ENCODE measurements around the gene STK17A.
"Not testable (repeated sequence)": the region's sequence is repeated elsewhere in the genome, so short reads cannot be mapped to it uniquely, and the experiment has no call there.

Gene STK17A

DNA sequence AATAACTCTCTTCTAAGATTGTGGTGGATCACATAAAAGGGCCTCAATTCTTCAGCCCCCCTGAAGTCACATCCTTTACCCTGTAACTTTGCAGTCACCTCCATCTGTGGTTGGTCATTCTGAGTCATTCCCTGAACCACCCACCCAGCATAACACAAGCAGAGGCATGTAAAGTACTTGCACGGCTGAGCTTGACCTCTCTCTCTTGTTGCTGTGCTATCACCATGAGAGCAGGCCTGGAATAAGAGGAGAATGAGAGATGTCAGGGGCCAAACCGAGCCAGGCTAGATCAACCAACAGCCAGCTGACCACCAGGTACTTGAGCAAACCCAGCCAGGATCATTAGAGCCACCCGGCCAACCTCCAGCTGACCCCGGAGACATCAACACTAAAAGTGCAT lies 13.5 kb upstream of the STK17A start:
- DNase-seq: no peak

DNA sequence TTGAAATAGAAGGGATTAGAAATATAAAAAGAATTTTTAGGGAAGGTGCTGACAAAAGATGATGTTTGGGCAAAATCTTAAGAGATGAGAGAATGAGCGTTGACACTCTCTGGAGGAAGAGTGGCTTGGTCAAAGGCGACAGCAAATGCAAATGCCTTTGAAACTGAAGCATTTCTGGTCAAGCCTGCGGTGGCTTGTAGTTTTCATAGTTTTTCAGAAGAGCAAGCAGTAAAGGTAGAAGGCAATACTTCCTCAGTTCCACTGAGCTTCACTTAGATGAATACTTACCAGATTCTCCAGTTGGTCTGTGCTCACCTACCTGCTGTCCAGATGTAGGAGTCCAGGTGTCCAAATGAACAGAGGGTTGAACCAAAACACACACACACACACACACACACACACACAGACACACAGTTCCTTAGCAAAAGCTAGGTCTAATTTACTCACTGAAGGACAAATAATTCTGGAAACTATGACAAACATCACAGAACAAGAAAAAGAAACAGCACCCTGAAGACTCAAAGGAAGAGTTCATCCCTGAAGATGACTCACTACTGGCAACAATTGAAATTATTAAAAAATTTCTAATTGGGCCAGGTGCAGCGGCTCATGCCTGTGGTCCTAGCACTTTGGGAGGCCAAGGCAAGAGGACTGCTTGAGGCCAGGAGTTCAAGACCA lies 12.1 kb upstream of the STK17A start:
- DNase-seq: no peak

DNA sequence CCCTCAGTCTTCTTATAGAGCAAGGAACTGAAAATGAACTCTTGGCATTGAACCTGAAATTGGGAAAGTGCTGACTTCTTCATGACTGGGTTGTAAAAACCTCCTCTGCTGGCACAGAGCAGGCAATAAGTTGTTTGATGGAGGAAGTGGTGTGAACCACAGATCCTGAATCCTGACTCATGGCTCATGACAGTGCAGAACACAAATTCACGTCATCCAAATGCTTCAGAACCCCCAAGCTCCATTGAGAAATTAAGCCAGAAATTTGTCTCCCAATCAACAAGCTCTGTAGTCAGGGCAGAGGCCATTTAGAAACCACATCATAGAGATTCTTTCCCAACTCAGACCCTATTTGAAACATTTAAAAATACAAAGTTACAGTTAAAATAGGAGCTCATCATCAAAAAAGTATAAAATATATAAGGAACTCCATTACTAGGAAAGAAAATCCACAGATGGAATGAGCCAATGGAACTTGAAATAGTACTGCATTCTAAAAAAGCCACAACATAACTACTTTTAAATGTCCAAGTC lies 10.3 kb upstream of the STK17A start:
- peak; percentile 26 for DNase-seq

DNA sequence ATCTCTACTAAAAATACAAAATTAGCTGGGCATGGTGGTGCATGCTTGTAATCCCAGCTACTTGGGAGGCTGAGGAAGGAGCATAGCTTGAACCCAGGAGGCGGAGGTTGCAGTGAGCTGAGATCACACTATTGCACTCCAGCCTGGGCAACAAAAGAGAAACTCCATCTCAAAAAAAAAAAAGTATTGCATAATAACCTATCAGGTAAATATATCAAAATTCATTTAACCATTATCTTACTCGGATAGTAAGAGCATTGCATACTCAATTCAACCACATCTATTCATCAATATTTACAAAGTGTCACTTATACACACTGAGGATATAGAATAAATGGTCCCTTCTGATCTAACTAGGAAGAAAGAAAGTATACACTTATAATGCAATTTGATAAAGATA lies 9.1 kb upstream of the STK17A start:
- not testable (repeated sequence) for DNase-seq

DNA sequence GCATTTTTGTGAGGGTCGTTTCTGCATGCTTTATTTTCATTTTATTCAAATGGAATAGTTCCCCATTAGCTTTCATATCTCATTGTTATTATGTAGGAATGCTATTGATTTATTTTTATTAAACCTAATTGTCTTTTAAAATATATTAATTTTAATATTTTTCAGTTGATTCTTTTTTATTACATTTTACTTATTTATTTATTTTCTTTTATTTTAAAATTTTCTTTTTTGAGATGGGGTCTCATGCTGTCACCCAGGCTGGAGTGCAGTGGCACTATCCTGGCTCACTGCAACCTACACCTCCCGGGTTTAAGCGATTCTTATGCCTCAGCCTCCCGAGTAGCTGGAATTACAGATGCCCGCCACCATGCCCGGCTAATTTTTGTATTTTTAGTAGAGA lies 7.4 kb upstream of the STK17A start:
- no peak for DNase-seq

DNA sequence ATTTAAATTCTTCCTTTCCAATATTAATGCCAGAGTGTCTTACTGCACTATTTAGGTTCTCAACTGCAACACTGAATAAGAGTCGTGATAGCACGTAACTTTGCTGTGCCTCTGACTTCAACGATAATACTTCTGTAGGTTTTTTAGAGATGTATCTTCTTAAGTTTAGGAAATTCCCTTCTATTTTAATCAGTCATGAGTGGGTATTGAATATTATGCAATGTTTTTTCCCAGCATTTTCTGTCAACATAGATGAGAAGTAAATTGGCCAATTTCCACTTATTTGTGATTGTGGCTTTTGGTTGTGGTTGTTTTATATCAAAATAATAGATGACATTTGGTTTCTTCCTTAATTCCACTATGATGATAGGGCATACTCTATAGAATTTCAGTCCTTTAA lies 6.7 kb upstream of the STK17A start:
- DNase-seq: no peak

DNA sequence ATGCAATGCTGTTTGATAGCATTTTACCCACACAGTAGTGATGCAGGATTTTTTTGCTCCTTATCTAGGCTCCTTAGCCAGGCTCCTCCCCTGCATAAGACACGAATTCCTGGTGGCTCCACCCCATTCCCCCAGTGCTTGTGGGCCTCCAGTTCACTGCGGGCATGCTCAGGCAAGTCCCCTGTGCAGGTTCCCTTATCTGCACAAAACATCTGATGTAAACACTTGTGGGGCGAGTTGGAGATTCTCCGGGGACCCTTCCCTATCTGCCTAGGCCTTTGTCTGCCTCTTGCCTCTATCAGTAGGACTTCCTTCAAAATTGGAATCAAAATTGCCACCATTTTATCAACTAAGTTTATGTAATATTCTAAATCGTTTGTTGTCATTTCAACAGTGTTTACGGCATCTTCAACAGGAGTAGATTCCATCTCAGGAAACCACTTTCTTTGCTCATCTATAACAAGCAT lies 5.4 kb upstream of the STK17A start:
- DNase-seq: no peak

DNA sequence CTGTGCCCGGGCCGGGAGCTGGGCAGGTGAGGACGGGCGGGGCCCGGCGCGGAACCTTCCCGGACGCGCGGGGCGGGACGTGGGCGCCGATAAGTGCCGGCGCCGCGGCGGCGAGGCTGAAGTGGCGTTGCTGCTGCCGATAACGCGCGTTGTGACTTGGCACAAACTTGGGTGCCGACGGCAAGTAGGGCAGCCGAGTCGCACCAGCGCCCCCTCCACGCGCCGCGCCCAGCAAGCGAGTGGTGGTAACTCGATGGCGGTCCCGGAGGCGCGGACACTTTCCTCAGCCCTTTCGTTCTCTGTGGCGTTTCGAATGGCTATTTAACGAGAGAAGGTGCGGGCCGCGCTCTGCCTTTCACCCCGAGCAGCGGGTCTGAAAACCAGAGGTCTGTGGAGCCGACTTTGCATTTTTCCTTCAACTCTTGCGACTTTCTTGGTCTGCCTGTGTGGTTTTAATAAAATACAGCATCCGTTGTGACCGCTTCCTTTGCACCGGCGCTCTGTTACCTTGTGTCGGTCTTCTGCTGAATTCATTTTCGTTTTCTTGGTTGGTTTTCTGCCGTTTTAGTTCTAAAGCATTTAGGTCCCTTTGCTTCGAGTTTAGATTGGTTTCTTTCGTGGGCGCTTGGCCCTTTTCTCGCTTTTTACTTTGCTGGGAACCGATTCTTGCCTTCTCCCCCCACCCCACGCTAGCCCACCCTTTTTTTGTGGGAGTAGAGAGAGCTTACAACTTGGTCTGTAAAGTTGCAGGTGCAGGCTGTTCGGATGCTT lies 701 bp downstream of the STK17A start:
- DNase-seq: peak; percentile 70

DNA sequence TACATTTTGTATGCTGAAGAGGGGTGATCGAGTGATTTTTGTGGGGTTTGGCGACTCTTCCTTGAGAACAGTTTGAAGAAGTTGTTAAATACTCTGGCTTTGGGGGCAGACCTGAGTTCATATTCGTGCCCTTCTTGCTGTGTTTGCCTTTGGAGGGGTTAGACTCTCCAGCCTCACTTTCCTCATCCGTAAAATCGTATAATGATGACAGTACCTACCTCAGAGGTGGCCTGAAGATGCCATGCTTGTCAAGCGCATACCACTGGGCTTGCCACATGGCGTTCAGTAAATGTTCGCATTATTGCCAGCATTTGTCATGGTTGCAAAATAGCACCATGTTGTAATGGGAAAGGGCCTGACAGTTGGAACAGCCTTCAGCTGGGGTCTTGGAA lies 1.3 kb downstream of the STK17A start:
- DNase-seq: peak; percentile 28

DNA sequence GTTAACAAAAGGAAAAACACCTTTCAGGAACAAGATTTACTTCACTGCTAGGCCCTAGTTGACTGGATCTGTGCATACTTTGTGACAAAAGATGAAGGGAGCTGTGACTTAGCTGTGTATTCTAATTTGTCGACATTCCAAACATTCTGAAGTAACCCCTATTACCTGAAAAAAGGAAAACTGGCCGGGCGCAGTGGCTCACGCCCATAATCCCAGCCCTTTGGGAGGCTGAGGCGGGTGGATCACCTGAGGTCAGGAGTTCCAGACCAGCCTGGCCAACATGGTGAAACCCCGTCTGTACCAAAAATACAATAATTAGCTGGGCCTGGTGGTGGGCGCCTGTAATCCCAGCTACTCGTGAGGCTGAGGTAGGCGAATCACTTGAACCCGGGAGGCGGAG lies 1.8 kb downstream of the STK17A start:
- DNase-seq: not testable (repeated sequence)

DNA sequence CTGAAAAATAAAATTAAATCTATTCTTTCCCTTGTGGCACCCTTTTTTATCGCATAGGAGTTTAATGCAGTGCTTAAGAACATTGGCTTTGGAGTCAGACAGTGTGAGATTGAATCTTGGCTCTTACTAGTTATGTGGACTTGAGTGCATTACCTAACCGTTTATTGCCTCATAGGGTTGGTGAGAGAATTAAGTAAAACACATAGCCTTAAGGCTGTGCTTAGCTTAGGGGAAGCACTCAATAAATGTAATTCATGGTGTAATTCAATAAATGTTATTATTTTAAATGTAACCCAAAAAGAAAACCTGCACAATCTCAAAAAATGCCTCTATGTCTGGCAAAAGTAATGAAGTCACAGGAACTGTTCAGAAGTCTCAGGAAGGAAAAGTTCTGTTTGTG lies 2.7 kb downstream of the STK17A start:
- no peak for DNase-seq

DNA sequence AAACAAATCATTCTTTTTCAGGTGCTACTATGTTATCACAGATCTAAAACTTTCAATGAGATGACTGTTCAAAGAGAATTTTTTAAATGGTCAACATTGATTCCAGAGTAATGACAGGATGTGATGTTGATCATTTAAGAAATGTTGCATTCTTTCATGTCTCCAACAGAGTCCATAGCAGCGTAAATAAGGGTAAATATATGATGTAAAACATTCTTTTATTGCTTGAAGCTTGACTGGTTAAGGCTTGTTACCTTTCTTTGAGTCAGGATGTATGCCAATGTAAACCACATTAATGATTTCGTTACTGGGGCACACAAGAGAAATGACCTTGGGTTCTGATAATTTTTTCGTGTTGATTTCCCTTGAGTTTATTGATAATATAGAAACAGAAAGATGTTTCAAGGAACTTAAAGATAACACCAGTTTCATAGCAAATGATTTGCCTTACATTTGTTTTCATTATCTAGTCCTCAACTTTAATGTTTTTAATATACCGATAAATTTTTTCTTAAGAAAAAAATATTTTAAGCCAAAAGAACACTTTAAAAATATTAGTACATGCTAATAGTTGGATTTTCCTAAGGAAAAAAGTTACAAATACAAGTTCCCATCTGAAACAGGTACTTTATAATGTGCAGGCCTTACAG lies 3.5 kb downstream of the STK17A start:
- no peak for DNase-seq

DNA sequence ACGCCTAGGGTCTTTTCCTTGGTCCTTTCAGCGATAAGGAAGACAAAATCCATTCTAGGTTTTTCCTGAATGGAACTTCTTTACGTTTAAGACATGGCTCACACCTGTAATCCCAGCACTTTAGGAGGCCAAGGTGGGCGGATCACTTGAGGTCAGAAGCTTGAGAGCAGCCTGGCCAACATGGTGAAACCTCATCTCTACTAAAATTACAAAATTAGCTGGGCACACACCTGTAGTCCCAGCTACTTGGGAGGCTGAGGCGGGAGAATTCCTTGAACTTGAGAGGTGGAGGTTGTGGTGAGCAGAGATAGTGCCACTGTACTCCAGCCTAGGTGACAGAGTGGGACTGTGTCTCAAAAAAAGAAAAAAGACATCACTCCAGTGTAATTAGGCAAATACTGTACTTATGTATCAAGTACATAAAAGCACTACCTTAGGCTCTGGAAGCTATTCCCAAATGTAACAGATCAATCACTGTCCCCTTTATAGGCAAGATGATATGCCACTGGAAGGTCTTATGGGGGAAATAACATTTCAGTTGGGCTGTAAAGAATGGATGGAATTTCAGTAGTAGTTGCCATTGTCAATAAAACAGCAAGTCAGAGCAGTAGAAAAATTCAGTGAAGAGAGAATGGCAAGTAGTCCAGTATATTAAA lies 5.7 kb downstream of the STK17A start:
- DNase-seq: no peak

DNA sequence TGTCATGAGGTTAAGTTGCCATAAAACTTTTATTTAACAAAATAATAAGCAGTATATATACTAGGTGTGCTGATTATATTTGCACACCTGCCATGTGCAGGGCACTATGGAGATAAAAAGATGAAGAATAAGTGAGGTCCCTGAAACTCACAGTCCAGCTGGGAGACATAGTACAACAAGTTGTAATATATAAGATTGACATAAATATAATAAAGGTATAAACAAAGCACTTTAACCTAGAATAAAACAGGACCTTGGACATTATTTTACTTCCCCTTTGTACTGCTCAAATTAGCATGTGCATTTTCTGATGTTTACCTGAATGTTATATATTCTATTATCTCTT lies 6.2 kb downstream of the STK17A start:
- no peak for DNase-seq

DNA sequence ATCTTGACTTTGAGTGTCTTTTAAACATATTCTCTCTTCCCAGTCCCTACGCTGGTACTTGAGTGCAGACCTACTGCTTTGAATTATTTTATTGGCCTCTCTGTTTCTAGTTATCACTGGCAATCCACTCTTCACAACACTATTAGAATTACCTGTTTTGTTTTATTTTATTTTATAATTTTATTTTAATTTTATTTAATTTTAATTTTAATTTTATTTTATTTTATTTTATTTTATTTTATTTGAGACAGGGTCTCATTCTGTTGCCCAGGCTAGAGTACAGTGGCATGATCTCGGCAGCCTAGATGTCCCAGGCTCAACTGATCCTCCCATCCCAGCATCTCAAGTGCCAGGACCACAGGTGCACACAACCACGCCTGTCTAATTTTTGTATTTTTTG lies 6.8 kb downstream of the STK17A start:
- no peak for DNase-seq

DNA sequence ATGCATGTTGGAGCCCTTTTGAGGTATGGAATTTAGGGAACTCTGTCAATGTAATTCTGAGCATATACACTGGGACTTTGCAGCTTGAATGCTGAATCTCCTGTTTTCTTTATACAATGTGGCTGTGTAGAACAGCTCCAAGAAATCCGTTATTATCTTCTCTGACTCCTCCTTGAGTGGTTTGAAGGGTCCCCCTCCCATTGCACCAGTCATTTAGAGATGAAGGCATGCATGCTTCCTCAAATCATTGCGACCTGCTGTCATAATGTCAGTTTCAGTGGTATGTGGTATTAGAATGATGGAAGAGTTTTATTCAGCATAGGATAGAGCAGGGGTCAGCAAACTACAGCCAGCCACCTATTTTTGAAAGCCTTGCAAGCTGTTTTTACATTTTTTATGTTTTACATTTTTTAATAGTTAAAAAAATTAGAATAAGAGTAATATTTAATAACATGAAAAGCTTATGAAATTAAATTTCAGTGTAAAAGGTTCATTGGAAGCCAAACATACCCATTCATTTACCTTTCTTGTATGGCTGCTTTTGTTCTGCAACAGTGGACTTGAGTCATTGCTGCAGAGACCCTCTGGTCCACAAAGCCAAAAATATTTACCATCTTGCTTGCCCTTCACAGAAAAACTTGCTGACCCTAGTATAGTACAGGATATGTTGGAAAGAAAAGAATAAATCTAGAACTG lies 8.1 kb downstream of the STK17A start:
- peak; percentile 31 for DNase-seq

DNA sequence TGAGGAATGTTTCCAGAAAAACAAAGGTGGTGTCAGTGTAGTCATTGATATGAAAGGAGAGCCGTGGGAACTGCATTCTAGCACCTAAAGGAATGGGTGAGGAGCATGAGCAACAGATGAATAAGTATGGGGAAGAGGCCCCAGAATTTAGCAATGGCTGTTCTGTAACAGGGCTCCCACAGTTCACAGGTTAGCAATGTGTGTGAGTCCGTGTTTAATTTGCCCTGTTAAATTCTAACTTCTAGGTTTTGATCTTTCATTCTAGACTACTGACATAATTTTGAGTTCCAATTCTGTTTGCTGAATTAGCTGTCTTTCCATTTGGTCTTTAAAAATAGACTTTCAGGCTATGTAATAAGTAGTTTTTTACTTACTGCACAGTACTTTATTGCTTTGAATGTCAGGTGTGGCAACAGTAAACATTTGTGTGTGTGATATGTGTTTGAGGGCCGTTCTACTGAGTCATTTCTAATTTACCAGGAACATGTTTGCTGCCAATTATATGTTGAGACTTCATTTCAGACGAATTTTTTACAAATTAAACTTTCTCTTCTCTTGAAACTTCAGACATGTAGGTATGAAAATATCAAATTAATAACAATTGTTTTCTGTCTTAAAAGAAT lies 8.8 kb downstream of the STK17A start:
- no peak for DNase-seq

DNA sequence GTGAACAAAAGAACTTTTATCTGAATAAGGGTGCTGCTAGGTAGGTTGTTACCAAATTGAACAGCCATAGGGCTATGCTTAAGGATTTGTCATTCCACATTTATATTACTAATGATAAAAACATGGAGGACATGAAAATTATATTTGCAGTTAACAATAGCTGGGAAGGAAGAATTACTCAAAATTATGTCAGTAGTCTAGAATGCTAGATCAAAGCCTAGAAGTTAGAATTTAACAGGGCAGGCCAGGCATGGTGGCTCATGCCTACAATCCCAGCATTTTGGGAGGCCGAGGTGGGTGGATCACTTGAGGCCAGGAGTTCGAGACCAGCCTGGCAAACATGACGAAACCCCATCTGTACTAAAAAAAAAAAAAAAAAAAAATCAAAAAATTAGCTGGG lies 9.4 kb downstream of the STK17A start:
- no peak for DNase-seq

DNA sequence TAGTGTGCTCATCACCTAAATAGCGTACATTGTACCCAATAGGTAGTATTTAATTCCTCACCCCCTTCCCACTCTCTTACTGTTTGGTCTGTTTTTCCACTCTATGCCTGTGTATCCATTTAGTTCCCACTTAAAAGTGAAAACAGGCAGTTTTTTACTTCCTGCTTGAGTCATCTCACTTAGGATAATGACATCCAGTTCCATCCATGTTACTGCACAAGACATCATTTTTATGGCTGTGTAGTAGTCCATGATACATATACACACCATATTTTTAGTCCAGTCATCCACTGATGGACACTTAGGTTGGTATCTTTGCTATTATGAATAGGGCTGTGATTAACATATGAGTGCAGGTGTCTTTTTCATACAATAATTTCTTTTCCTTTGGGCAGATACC lies 10.1 kb downstream of the STK17A start:
- no peak for DNase-seq

DNA sequence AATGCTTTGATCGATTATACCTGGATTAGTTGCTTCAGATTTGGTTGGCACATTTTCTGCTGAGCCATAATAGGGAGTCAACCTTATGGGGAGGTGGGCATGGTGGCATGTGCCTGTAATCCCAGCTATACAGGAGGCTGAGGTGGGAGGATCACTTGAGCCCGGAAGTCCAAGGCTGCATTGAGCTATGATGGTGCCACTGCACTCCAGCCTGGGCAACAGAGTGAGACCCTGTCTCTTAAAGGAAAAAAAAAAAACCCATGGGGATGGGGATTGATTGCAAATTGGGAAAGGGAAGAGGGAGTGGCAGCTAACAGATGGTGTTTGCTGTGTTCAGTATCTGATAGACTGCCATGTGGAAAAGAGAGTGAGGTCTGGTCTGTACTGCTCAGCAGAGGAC lies 11.1 kb downstream of the STK17A start:
- no peak for DNase-seq

DNA sequence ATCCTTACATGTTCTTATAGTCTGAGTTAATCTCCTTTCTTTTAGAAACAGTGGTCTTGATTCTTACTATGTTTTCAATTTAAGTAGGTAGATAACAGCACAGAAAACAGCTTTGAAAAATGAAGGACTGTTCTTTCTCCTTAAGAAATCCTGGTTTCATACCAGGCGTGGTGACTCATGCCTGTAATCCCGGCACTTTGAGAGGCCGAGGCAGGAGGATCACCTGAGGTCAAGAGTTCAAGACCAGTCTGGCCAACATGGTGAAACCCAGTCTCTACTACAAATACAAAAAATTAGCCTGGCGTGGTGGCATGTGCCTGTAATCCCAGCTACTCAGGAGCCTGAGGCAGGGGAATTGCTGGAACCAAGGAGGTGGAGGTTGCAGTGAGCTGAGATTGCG lies 13.5 kb downstream of the STK17A start:
- DNase-seq: not testable (repeated sequence)

DNA sequence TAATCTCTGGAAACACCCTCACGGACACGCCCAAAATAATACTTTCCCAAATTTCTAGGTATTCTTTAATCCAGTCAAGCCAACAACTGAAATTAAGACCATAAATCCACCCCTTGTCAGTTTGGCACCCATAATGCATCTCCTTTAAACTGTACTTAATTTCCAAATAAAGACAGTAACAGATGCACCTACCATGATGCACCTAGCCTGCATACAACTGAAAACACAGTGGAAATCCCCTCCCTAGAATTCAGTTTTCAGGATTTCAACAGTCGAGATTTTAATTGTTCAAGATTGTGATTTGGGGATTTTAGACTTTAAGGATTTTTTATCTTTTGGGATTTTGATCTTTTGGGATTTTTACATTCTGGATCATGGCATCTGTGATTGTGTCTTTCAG lies 17.1 kb downstream of the STK17A start:
- no peak for DNase-seq

Measured in activated naive CD4-positive, alpha-beta T cell treated with anti-CD3 and anti-CD28 coated beads, Interleukin-2, amount 50 U/mL, for 16 hours (primary cell).